ENCODE results near the gene ITPKB. TPM values are rescaled to one million over a fixed set of nuclear protein-coding genes. Genes with fewer than 3 reads are reported as not detected.

The ITPKB gene
- total RNA-seq, 1 donor from 2014 or later = 21.2 TPM

DNA sequence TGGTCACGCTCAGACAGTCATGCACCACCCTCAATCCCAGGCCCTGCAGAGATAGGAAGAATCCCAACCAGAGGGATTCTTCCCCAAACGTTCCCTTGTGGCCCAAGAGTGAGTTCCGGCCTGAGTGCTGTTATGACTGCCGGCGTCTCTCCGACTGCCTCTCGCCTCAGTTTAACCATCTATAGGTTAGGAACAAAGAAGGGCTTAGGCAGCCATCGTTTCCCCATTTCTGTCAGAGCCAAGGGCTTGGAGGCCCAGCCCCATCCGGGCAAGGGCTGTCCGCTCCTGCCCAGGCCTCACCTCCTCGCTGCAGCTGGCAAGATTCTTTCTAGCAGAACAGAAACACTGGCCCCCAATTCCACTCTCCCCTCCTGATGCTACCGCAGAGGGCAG lies 131.8 kb downstream of the ITPKB start:
- no peaks in the 10 kb centered on the region for H3K36me3 Mint-ChIP-seq
- no peaks in the 10 kb centered on the region for H3K9me3 Mint-ChIP-seq
- peaks cover 3% of the 10 kb centered on the region for H3K27me3 Mint-ChIP-seq (ENCODE audit: low read depth)
- no peak for TF ChIP-seq CTCF (IDR thresholded peaks at IDR 0.05; ENCODE audit: unreplicated experiment)
- no peak overlapping the region for H3K4me3 Mint-ChIP-seq
- DNase-seq (ENCODE audit: low spot score in 2 of 2, unreplicated experiment in 2 of 2) = no peak
- no peak overlapping the region for H3K27ac Mint-ChIP-seq
- H3K4me1 Mint-ChIP-seq = peaks cover 36% of the 10 kb centered on the region

DNA sequence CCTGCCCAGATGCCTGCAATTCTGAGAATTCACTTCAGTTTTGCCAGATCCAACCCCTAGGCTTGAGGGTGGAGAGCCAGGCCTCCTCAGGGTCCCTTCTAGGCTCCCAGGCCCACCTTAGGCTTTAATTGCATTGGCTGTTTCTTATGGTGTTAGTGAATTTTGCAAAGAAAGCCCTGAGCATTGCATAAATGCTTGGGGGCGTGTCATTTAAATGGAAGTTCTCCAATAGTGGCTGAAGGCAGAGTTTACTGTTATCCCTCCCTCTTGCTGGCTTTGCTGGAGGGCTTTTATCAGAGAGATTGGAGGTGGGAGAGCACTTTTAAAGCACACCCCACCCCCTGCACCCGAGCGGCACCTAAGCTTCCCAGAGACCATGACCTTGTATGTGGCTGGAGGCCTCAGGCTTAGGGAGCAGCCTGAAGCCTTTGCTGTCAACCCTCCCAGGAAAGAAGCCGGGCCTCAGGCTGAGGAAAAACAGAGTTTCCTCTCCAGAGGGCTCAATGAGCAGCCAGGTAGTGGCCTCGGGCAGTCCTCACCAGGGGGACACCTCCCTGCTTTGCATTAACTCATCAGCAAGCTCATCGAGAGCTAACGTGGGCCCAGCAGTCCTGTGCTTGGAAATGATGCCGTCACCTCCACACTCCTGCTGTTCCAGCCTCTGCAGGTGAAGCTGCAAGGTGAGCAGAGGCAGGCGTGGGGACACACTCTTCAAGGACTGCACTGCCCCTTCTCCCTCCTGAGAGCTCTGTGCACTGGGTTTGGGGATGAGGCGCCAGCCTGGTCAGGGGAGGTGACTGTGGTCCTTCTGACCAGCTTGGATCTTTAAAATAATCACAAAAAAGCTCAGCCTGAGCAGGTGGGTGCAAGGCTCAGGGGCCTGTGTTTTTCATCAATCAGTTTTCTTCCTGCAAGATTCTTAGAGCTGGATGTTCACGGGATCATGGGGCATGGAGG lies 132.5 kb downstream of the ITPKB start:
- Mint-ChIP-seq H3K27me3 (ENCODE audit: low read depth) (peaks cover 3% of the 10 kb centered on the region), H3K9me3 (no peaks in the 10 kb centered on the region), H3K4me3 (no peak overlapping the region), H3K27ac (no peak overlapping the region), H3K4me1 (peaks cover 36% of the 10 kb centered on the region), H3K36me3 (no peaks in the 10 kb centered on the region)
- no peak for TF ChIP-seq CTCF (IDR thresholded peaks at IDR 0.05; ENCODE audit: unreplicated experiment)
- no peak for DNase-seq (ENCODE audit: low spot score in 2 of 2, unreplicated experiment in 2 of 2)

DNA sequence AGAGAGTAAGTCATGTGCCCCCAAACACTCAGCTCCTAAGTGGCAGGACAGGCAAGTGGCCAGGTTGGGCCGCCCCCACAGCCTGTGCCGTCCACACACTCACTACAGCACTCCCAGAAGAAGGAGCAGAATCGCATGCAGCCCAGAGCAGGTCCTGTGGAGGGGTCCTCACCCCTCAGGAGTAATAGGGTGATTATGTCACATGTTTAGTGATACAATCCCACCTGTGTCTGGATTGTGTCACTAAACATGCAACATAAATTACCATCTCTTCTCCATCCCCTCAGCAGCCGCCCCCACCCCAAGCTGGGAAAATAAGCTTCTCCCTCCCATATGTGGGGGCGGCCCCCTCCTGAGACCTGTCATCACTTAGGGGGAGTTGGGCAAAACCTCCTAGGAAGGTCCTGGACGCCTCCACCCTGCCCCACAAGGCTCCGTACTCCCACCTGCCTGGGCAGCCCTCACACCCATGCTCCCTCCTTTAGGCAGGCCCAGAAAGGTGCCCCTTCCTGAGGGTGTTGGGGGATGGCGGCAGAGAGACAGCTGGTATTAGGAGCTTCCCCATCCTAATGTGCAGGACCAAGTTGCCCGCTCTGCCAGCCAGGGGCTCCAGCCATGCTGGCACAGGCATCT lies 133.6 kb downstream of the ITPKB start:
- TF ChIP-seq CTCF (IDR thresholded peaks at IDR 0.05; ENCODE audit: unreplicated experiment) = no peak
- Mint-ChIP-seq H3K4me1 (peaks cover 36% of the 10 kb centered on the region), H3K27ac (no peak overlapping the region)

DNA sequence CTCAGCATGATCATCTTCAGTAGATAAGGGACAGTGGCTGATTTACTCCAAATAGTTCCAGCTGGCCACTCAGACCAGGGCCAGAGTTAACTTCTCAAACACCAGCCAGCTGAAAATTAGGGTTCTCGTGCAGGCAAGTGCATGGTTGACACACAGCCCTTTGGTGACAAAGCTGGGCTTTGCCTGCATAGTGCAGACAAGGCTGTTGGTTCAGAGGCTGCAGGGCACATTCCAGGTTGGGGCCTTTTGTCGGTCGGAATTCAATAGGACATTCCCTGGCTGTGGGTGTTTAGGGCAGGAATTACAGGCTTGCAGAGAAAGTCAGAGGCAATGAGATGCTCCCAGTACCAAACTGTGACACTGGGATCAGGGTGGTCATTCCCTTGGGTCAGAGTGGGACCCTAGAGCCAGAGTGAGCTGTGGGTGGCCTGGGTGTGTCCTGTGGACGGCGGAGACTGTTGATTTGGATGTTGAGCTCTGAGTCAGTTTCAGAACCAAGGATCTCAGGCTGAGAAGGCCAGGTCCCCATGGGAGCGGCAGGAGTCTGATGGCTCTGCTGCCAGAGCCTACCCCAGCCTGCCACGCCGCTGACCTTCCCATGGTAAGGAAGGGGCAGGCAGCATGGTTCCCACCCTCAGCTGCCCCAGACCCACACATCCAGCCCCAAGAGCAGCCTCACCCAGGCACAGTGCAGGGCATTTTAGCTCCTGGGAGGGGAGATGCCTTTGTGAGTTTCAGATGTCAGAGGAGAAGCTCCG lies 134.3 kb downstream of the ITPKB start:
- DNase-seq (ENCODE audit: low spot score in 2 of 2, unreplicated experiment in 2 of 2) = no peak
- H3K36me3 Mint-ChIP-seq = no peaks in the 10 kb centered on the region
- peaks cover 3% of the 10 kb centered on the region for H3K27me3 Mint-ChIP-seq (ENCODE audit: low read depth)
- H3K4me1 Mint-ChIP-seq = peaks cover 36% of the 10 kb centered on the region
- no peak overlapping the region for H3K4me3 Mint-ChIP-seq
- no peaks in the 10 kb centered on the region for H3K9me3 Mint-ChIP-seq
- TF ChIP-seq CTCF (IDR thresholded peaks at IDR 0.05; ENCODE audit: unreplicated experiment) = no peak
- peak overlapping the region; percentile 8 for H3K27ac Mint-ChIP-seq

More for the DNA sequence above, 133.6 kb downstream of the ITPKB start:
- Mint-ChIP-seq H3K9me3 (no peaks in the 10 kb centered on the region), H3K4me3 (no peak overlapping the region), H3K27me3 (ENCODE audit: low read depth) (peaks cover 3% of the 10 kb centered on the region), H3K36me3 (no peaks in the 10 kb centered on the region)
- DNase-seq (ENCODE audit: low spot score in 2 of 2, unreplicated experiment in 2 of 2) = no peak

- Mint-ChIP-seq H3K9me3 (no peaks in the 10 kb centered on the region), H3K4me1 (peaks cover 36% of the 10 kb centered on the region), H3K4me3 (no peak overlapping the region), H3K36me3 (no peaks in the 10 kb centered on the region), H3K27ac (peak overlapping the region; percentile 8), H3K27me3 (ENCODE audit: low read depth) (peaks cover 3% of the 10 kb centered on the region)
- DNase-seq (ENCODE audit: low spot score in 2 of 2, unreplicated experiment in 2 of 2) = no peak
- no peak for TF ChIP-seq CTCF (IDR thresholded peaks at IDR 0.05; ENCODE audit: unreplicated experiment)
Measured at GRCh38 chr1:226603858-226604559, 135.1 kb downstream of the ITPKB start.

Measured in mesothelial cell of epicardium (in vitro differentiated cells).